GM12878 (cell line): ENCODE results near the gene TBC1D32. TPM values are rescaled to one million over a fixed set of nuclear protein-coding genes. Genes with fewer than 3 reads are reported as not detected.

Experiments
- ATAC-seq: fragments of 200-7000 bp; cut with Tn5 transposase; 3 replicates; pipeline ENCODE4 v1.9.1; 2020; ENCODE audit warnings: mild to moderate bottlenecking, moderate library complexity
- BruUV-seq: library from RNA; stranded (reverse); fragments of 400-500 nt; replicated peaks from 2 replicates; lab custom pipeline; 2021; lab: Mats Ljungman, UMichigan
- CTCF ChIA-PET: fragments of 300-600 bp; sonication (Branson Sonifier 250); formaldehyde crosslinking; extraction: SDS; loops from one replicate; lab custom pipeline; 2021; ENCODE audit warnings: inconsistent platforms; lab: Yijun Ruan, JAX
- POLR2A ChIA-PET: fragments of 350-600 bp; formaldehyde crosslinking; extraction: SDS; loops from one replicate; lab custom pipeline; 2021; ENCODE audit warnings: inconsistent platforms; lab: Charles Lee
- RAD21 ChIA-PET: fragments of 300-600 bp; sonication (Branson Sonifier 250); formaldehyde crosslinking; loops from one replicate; lab custom pipeline; 2023; ENCODE audit warnings: antibody characterized with exemption; ENCODE audit not compliant: unreplicated experiment; lab: Charles Lee
- SMC1A ChIA-PET: fragments of 300-600 bp; sonication (Branson Sonifier 250); formaldehyde crosslinking; loops from one replicate; lab custom pipeline; 2023; ENCODE audit not compliant: unreplicated experiment, uncharacterized antibody; lab: Charles Lee
- DNase-seq: peaks from one replicate; pipeline ENCODE4 v3.0.0-alpha.2; 2011; ENCODE audit warnings: low read depth, low spot score
- FAIRE-seq: peaks from 3 replicates; lab custom pipeline; 2011; peaks lifted over from hg19 to GRCh38; lab: Jason Lieb, UNC
- H2AFZ ChIP-seq: 2 replicates; pipeline ENCODE4 v1.6.0; 2011; ENCODE audit warnings: low read depth, low read length, control low read depth; ENCODE audit not compliant: control insufficient read depth
- H3K27ac ChIP-seq: 2 replicates; pipeline ENCODE4 v1.5.1; 2011; ENCODE audit warnings: control low read depth; ENCODE audit not compliant: control insufficient read depth, insufficient read depth
- H3K27me3 ChIP-seq, 2 experiments: replicated peaks in 1 of 2; 2 replicates each; pipeline versions ENCODE4 v1.6.0 to v1.6.1; 2011; ENCODE audit warnings: low read length in 1 of 2; ENCODE audit not compliant: control insufficient read depth in 2 of 2, insufficient read depth in 2 of 2
- H3K36me3 ChIP-seq, 2 experiments: 2 replicates each; pipeline ENCODE4 v1.5.1; 2011; ENCODE audit warnings: low read length in 1 of 2; ENCODE audit not compliant: control insufficient read depth in 2 of 2, insufficient read depth in 2 of 2
- H3K4me1 ChIP-seq: 2 replicates; pipeline ENCODE4 v1.6.1; 2011; ENCODE audit warnings: mild to moderate bottlenecking, low read length, moderate library complexity, mixed read lengths; ENCODE audit not compliant: control insufficient read depth, insufficient read depth
- H3K4me2 ChIP-seq: 2 replicates; pipeline ENCODE4 v1.6.0; 2011; ENCODE audit warnings: control low read depth; ENCODE audit not compliant: control insufficient read depth, insufficient read depth
- H3K4me3 ChIP-seq: fragments of 200-600 bp; sonication (generic); 2 replicates; pipeline ENCODE4 v1.5.1; 2016
- H3K79me2 ChIP-seq: 2 replicates; pipeline ENCODE4 v1.6.0; 2011; ENCODE audit warnings: low read length; ENCODE audit not compliant: control insufficient read depth, insufficient read depth
- H3K9ac ChIP-seq: 2 replicates; pipeline ENCODE4 v1.8.0; 2011; ENCODE audit warnings: low read length, control low read depth, mixed read lengths; ENCODE audit not compliant: control insufficient read depth, insufficient read depth
- H3K9me3 ChIP-seq: replicated peaks from 3 replicates; pipeline ENCODE4 v1.5.1; 2011; ENCODE audit warnings: mild to moderate bottlenecking, low read length; ENCODE audit not compliant: control insufficient read depth, insufficient read depth
- H4K20me1 ChIP-seq: 2 replicates; pipeline ENCODE4 v1.6.0; 2011; ENCODE audit not compliant: control insufficient read depth, insufficient read depth
- ATF3 ChIP-seq: IDR thresholded peaks from 2 replicates; pipeline ENCODE4 v1.6.1; 2011; ENCODE audit warnings: low read depth, mild to moderate bottlenecking, low read length, moderate library complexity, borderline replicate concordance; ENCODE audit errors: extremely low read depth
- NR2C1 ChIP-seq: fragments of 450-650 bp; IDR thresholded peaks from 2 replicates; pipeline ENCODE4 v1.6.1; 2017; ENCODE audit warnings: antibody characterized with exemption, mild to moderate bottlenecking, moderate library complexity
- NR2F1 ChIP-seq: fragments of 450-650 bp; conservative IDR thresholded peaks from 2 replicates; pipeline ENCODE4 v1.6.1; 2017; ENCODE audit warnings: mild to moderate bottlenecking
- STAT3 ChIP-seq: IDR thresholded peaks from 2 replicates; pipeline ENCODE4 v1.6.1; 2011; ENCODE audit warnings: low read depth, low read length, improper control_type of control experiment
- WRNIP1 ChIP-seq: IDR thresholded peaks from 2 replicates; pipeline ENCODE4 v1.6.1; 2011; ENCODE audit warnings: low read depth, low read length, improper control_type of control experiment, borderline replicate concordance
- YY1 ChIP-seq: IDR thresholded peaks from 2 replicates; pipeline ENCODE4 v1.6.1; 2011; ENCODE audit warnings: low read depth, mild to moderate bottlenecking, low read length
- WGBS: methylation state at CpG from one replicate; pipeline ENCODE4 v1.1.6; 2016; ENCODE audit warnings: low lambda C conversion rate; ENCODE audit not compliant: insufficient replicate concordance, insufficient coverage; ENCODE audit errors: missing lambda C conversion rate; 5-methylcytosine and 5-hydroxymethylcytosine counted together
- in situ Hi-C: fragments of 300-500 bp; cut with MboI; formaldehyde crosslinking; loops from 9 replicates; pipeline ENCODE4 v1.14.3; 2018; ENCODE audit warnings: mixed read lengths
- intact Hi-C: fragments of 100-400 bp; cut with micrococcal nuclease; formaldehyde crosslinking; loops from one replicate; pipeline ENCODE4 v1.14.2; 2022; ENCODE audit not compliant: unreplicated experiment
- polyA plus RNA-seq, 11 experiments: library from polyadenylated mRNA; depleted of rRNA in 4 of 11; unstranded in 6 of 11; stranded (reverse) in 5 of 11; fragments of >200 nt; fragmentation: Nextera tagmentation in 4 of 11; fragmentation: Illumina TruSeq in 1 of 11; extraction: Ambion mirVana in 4 of 11; extraction: Trizol in 1 of 11; gene quantifications; 1 replicate in 1 of 11; 2 replicates in 10 of 11; pipeline versions ENCODE4 v1.2.1 to v1.2.3, GENCODE V29; 2011 to 2016; ENCODE audit warnings: inconsistent platforms in 2 of 11, missing spikeins in 2 of 11, low read depth in 1 of 11
- total RNA-seq, 4 experiments: library from RNA; depleted of rRNA in 3 of 4; stranded (reverse); fragments of >200 nt in 3 of 4; fragmentation: Illumina TruSeq in 1 of 4; extraction: Trizol in 1 of 4; gene quantifications; 2 replicates each; pipeline versions ENCODE4 v1.2.1 to v1.2.3, GENCODE V29; 2013 to 2021

Gene TBC1D32
- total and polyA plus RNA-seq, 10 of the 15 experiments (the other 5 are each of a cell fraction or from before 2014, with no cell fraction given) = 2.2 to 10.2 (median 4.1) TPM

- intact Hi-C loops = no loop called here
- WGBS = 94% methylated on average over 3 of the region's 3 CpGs
- in situ Hi-C loops = no loop called here
- H3K4me3 ChIP-seq = no peak overlapping the region
- BruUV-seq = no TSS peak
- ChIA-PET RAD21 (interaction anchor here (1.0 kb wide), 1 partner anchor 219 kb away, joined by 3 read pairs; no protein-coding TSS in a partner anchor), CTCF (interaction anchor here (0.7 to 1.1 kb wide), 2 partner anchors 10 to 81 kb away, joined by 3 to 4 read pairs; no protein-coding TSS in a partner anchor), SMC1A (no interaction called here), POLR2A (no interaction called here)
- ATAC-seq = no peak
- no peaks in the 10 kb centered on the region for H3K79me2 ChIP-seq
- no peak overlapping the region for H3K27ac ChIP-seq
- no peak overlapping the region for H3K9ac ChIP-seq
- no peak overlapping the region for H3K4me2 ChIP-seq
- DNase-seq = no peak
- TF ChIP-seq NR2C1 (no peak), NR2F1 (no peak), ATF3 (no peak), STAT3 (no peak), WRNIP1 (no peak)
- no peaks in the 10 kb centered on the region for H3K9me3 ChIP-seq
- H4K20me1 ChIP-seq = no peaks in the 10 kb centered on the region
- H3K27me3 ChIP-seq = no peaks in the 10 kb centered on the region
- H3K36me3 ChIP-seq = no peaks in the 10 kb centered on the region
- H2AFZ ChIP-seq = no peak overlapping the region
- H3K4me1 ChIP-seq = no peaks in the 10 kb centered on the region
- no peak for FAIRE-seq
These were observed 59.5 kb downstream of the TBC1D32 start for GRCh38 chr6:121274666-121275295.

GRCh38 chr6:121263742-121264141 lies 70.5 kb downstream of the TBC1D32 start:
- CTCF ChIA-PET = no interaction called here
- RAD21 ChIA-PET = no interaction called here
- no peaks in the 10 kb centered on the region; the same call in 1 of the 3 replicates for H3K9me3 ChIP-seq
- no peaks in the 10 kb centered on the region for H3K79me2 ChIP-seq
- WGBS = 60% methylated on average over 3 of the region's 3 CpGs
- H2AFZ ChIP-seq = no peak overlapping the region
- DNase-seq (no peak), FAIRE-seq (no peak), ATAC-seq (no peak)
- H3K9ac ChIP-seq = no peak overlapping the region
- H3K27me3 ChIP-seq = no peaks in the 10 kb centered on the region
- no peaks in the 10 kb centered on the region; a peak in 2 of 4 replicates for H3K36me3 ChIP-seq
- in situ Hi-C loops = no loop called here
- POLR2A ChIA-PET = no interaction called here
- intact Hi-C loops = no loop called here
- no peak overlapping the region for H3K4me2 ChIP-seq
- SMC1A ChIA-PET = interaction anchor here (0.9 kb wide), 1 partner anchor 15 kb away, joined by 3 read pairs; no protein-coding TSS in a partner anchor
- TF ChIP-seq YY1 = no peak
- BruUV-seq = no TSS peak
- H3K4me3 ChIP-seq = no peak overlapping the region
- no peaks in the 10 kb centered on the region for H4K20me1 ChIP-seq
- H3K27ac ChIP-seq = no peak overlapping the region
- H3K4me1 ChIP-seq = no peaks in the 10 kb centered on the region
